Liver (tissue), 3 donors: ENCODE measurements around the gene ZNF503.

ENCODE experiments used
- CTCF ChIP-seq: fragments of 150-350 bp; IDR thresholded peaks from 2 replicates; pipeline ENCODE4 v1.5.1; 2017; ENCODE audit warnings: improper control_type of control experiment, low read depth, low read length; ENCODE audit not compliant: missing input control
- JUND ChIP-seq, 2 donors: IDR thresholded peaks; 2 replicates each; pipeline ENCODE4 v1.6.1; 2016; ENCODE audit warnings: antibody characterized with exemption in 2 of 2
- REST ChIP-seq: IDR thresholded peaks from 2 replicates; pipeline ENCODE4 v1.6.1; 2016; ENCODE audit warnings: antibody characterized with exemption, mild to moderate bottlenecking
- donor health status: healthy.
- donor health status: healthy.

- TF ChIP-seq CTCF (no peak), JUND (IDR thresholded peaks at IDR 0.05) (no peak), REST (no peak)
These were observed 3.3 kb downstream of the ZNF503 start for GRCh38 chr10:75398200-75398691.
